Measurements from ENCODE around the gene ALOX12.
A peak's percentile ranks its signal among the peaks of the same experiment; 100 is the strongest.

The ALOX12 gene

GRCh38 chr17:7001318-7001961, 5.6 kb downstream of the ALOX12 start:
- peak; percentile 35 for DNase-seq (ENCODE audit: low read depth)

- no peak for DNase-seq (ENCODE audit: low read depth)
Measured at GRCh38 chr17:7002288-7003047, 6.6 kb downstream of the ALOX12 start.

DNA sequence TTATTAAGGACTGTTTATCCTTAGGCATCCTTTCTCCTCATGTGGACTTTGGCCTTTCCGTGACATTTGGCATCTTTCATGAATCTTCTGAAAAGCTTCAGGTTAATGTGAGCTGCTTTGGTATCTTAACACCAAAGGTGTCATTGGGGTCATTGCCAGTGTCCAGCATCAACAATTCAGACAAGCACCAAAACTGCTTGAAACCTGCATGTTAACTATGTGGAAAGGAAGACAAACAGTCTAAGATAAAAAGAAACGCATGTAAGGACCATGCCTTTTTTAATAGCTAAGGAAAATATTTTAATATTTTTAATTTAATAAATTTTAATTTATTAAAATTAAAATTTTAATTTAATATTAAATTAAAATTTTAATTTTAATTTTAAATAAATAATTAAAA, 7.9 kb downstream of the ALOX12 start:
- DNase-seq (ENCODE audit: low read depth): no peak

DNA sequence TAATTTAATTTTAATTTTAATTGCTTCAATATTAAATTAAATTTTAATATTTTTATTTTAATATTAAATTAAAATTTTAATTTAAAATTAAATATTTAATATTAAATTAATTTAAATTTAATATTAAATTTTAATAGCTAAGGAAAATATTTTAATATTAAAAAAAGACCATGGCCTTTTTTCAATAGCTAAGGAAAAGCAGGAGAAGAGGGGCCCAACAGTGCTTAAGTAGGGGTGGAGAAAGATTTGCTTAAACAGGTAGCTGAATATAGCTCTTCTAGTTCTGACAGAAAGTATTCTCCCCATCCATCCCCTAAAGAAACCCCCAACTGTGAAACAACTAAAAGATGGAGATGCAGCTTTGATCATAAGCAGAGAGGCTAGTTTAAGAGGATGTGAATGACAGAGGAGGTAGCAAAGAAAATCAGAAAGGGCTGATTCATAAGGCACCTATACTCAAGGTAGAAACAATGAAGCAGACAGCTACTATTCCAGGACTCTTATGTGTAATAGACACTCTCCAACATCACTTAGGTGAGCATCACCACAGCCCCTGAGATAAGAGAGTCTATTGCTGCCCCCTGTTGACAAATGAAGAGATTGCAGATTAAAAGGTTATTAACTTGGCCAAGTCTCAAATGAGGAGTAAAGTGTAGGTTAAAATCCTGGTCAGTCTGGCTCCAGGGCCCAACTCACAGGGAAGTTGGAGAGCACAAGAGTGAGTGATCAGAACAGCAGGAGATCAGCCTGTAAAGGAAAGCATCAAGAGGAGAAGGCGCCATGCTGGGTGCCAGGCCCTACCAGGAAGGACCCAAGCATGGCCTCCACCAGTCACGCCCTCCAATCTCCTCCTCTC, 8.8 kb downstream of the ALOX12 start:
- peak; percentile 69 for DNase-seq (ENCODE audit: low read depth)

DNA sequence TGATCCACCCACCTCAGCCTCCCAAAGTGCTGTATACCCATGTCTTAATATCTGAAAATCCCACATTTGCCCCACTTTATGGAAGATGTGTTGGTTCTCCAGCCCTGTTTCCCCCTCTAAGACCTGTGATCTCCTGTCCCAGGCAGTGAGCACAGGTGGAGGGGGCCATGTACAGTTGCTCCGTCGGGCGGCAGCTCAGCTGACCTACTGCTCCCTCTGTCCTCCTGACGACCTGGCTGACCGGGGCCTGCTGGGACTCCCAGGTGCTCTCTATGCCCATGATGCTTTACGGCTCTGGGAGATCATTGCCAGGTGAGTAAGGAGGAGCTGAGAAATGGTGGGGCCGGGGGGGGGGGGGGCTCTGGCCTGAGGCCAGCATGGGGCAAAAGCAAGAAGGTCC, 9.9 kb downstream of the ALOX12 start:
- no peak for DNase-seq (ENCODE audit: low read depth)

DNA sequence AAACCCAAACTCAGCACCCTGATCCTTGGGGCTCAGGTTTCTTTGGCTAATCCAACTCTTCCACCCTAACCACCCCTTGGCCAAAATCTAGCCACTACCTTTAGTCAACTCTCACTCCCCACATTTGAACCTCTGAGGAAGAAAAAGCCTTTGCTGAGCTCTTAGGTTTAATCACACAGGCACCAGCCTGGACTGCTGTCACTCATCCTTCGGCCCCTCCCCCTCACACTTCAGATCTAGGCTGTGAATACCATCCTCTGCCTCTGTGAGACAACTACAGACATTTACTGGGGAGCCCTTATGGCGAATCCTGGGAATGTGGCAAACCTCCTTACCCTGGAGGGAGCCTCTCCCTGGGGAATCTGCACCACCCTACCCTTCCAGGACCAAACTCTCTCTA, 11.3 kb downstream of the ALOX12 start:
- no peak for DNase-seq (ENCODE audit: low read depth)

DNA sequence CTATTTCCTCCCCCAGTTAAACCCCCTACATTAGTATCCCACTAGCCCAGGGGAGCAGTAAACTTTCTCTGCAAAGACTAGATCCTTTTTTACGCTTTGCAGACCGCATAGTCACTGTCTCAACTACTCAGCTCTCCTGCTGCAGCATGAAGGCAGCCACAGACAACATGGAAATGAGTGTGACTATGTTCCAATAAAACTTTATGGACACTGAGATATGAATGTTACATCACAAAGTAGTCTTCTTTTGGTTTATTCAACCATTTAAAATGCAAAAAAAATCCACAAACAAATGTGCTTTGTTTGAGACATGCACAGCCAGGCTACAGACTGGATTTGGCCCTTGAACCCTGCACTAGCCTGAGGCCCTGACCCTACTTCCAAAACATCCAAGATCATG, 14.7 kb downstream of the ALOX12 start:
- no peak for DNase-seq (ENCODE audit: low read depth)

- no peak for DNase-seq (ENCODE audit: low read depth)
Measured at GRCh38 chr17:7011415-7011814, 15.6 kb downstream of the ALOX12 start.

GRCh38 chr17:7011942-7012254, 16.0 kb downstream of the ALOX12 start:
- no peak for DNase-seq (ENCODE audit: low read depth)

DNA sequence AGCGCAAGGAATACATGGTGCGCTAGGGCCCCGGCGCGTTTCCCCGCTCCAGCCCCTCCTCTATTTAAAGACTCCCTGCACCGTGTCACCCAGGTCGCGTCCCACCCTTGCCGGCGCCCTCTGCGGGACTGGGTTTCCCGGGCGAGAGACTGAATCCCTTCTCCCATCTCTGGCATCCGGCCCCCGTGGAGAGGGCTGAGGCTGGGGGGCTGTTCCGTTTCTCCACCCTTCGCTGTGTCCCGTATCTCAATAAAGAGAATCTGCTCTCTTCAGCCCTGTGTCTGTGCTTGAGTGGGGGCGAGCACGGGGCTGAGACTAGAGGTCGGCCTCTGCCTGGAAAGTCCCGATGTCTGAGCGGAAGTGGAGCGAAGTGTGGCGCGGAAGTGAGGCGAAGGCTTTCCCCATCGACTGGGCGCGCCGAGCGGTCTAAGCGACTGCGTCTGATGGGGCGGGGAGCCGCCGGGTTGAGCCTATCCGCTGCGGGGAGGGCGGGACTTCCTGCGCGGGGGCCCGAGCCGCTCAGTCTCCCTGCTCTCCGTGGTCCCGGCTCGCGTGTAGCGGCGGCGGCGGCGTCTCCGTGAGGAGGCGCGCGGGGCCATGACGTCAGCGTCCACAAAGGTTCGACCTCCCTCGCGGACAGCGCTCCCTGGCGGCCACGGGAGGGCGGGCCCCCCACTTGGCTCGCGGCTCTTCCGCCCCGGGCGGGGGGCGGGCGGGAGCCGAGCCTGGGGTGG, 18.6 kb downstream of the ALOX12 start:
- DNase-seq (ENCODE audit: low read depth): peak; percentile 98

- peak; percentile 68 for DNase-seq (ENCODE audit: low read depth)
Measured at GRCh38 chr17:7014995-7015958, 19.4 kb downstream of the ALOX12 start.

GRCh38 chr17:7016418-7016817, 20.6 kb downstream of the ALOX12 start:
- DNase-seq (ENCODE audit: low read depth): no peak

DNA sequence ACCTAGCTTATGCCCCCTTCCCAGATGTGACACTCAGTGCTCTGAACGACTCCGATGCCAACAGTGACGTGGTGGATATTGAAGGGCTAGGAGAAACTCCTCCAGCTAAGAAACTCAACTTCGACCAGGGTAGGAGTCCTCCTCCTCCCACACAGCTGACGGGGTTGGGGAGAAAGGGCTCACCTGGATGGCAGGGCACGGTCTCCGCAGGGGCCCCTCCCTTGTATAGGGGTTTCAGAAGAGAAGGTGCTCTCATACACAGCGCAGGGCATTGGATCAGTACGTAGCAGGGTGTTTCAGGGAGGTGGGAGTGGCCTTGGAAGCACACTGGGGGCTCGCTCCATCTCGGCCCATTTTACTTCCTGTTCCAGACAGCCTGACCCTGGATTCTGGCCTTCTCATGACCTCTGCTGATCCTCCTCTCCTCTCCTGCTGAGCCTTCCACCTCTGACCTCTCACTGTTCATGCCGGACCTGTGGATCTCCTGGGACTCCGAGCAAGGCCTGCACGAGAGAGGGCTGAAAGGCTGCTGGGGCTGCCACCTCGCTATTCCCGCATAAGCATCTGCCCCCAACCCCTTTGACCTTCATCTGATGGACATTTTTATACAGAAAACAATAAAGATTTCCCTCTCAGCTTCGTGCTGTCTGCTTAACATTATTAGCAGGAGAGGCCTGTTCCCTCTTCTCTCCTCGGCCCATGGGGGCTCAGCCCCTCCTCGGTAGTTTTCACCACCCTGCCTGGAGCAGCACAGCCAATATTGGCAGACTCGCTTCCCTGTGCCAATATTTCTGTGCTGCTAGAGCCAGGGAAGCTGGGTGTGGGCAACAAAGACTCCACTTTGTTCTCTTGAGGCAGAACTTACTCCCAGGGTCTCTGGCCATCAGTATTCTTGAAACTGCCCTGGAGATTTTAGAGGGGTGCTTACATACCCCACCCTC, 21.3 kb downstream of the ALOX12 start:
- no peak for DNase-seq (ENCODE audit: low read depth)

DNA sequence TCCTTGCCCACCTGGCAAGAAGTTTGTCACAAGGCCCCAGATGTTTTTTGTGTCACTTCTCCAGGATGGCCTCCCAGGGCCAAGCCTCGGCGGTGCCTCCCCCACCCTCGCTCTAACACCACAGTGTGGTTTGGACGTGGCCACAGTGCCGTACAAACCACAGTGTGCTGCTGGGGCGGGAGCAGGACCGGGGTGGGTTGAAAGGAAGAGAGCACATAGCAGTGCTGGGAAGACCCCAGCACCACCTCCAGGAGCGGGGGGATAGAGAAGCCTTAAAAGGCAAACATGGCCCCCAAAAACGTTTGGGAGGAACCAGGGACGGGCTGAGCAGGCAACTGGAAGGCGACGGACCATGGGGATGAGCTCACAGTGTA, 22.0 kb downstream of the ALOX12 start:
- no peak for DNase-seq (ENCODE audit: low read depth)

GRCh38 chr17:7018331-7018964, 22.6 kb downstream of the ALOX12 start:
- DNase-seq (ENCODE audit: low read depth): no peak

DNA sequence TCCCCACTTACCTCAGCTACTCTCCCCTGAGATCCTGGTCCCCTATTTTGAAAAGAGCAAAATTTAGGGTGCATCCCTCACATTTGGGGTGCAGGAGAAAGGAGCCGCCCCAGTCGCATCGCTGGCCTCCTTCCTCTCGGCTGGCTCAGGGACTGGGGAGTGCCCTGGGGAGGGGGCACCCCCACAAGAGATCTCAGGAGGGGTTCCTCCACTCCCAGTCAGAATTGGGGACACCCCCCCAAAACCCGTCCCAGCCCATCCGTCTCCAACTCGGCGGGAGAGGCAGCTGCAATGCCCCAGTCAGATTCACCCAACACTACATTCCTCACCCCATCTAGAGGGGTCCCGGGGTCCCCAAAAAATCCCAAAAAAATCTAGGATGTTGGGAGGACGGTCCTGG, 23.5 kb downstream of the ALOX12 start:
- DNase-seq (ENCODE audit: low read depth): no peak

DNA sequence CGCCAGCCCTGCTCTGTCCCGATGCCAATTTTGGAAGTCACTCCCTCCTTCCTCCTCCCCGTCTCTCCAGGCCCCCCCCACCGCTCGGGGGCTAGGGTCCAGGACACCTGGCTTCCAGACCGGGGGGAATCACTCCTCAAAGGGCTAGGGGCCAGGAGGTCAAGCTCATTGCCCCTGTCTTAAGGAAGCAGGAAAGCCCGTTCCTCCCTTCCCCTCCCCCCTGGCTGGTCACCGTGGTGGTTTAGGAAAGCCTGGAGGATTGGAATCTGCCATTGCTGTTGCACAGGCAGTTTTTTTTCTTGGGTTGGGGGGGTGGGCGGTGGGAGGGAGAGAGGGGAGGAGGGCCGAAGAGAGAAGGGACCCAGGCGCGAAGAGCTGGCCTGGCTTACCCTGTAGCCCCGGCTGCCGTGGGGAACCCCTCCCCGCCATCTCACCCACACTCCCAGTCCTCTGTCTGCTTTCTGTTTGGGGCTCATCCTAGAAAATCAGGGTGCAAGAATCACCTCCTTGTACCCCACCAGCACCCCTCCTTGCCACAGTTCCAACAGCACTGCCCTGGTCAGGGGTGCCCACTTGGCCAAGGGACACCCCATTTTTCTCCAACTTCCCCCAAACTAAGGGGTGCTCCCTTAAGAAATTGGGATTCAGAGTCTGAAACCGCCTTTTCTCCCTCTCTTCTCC, 24.1 kb downstream of the ALOX12 start:
- peak; percentile 65 for DNase-seq (ENCODE audit: low read depth)

GRCh38 chr17:7020894-7021664, 25.2 kb downstream of the ALOX12 start:
- no peak for DNase-seq (ENCODE audit: low read depth)
